Tibial nerve (tissue), 3 donors: ENCODE measurements around the gene RPS6KA3.

ENCODE experiments used
- POLR2A ChIP-seq, 2 donors: fragments of 450-650 bp; IDR thresholded peaks; one replicate each; pipeline ENCODE4 v1.6.1; 2017; ENCODE audit warnings: antibody characterized with exemption in 2 of 2, mild to moderate bottlenecking in 2 of 2, moderate library complexity in 2 of 2
- TF ChIP-seq, protein P1 (sequence below), 5 experiments: fragments of 200-600 bp in 3 of 5; fragments of 450-650 bp in 2 of 5; sonication (generic) in 3 of 5; IDR thresholded peaks; one replicate each; pipeline ENCODE4 v1.5.1; 2016 to 2019; ENCODE audit warnings: antibody characterized with exemption in 5 of 5, mild to moderate bottlenecking in 3 of 5, moderate library complexity in 2 of 5

DNA sequence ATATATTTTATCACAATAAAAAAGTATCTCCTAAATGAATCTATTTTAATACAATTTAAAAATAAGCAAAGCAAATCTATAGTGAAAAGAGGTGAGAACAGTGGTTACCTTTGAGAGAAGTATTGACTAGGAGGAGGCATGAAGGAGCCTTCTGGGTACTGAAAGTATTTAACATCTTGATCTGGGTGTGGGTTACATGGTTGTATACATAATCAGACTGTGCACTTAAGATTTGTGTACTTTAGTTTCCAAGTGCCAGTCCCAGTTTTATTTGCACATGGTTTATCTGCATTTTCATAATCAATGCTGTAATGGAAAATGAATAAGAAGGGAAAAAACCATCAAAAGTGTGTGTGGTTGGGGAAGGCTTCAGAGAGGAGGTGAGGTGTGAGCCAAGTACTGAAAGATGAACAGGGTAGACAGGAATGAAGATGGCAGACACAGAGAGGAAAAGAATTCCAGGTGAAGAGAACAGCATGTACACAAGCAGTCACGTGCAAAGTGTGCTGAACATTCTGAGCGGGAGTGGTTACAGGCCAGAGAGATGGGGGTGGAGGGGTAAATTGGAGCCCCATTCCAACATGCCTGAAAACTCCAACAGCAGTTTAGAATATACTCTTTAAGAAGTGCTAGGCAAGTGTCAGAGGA lies 164.7 kb downstream of the RPS6KA3 start:
- TF ChIP-seq, protein P1, sequence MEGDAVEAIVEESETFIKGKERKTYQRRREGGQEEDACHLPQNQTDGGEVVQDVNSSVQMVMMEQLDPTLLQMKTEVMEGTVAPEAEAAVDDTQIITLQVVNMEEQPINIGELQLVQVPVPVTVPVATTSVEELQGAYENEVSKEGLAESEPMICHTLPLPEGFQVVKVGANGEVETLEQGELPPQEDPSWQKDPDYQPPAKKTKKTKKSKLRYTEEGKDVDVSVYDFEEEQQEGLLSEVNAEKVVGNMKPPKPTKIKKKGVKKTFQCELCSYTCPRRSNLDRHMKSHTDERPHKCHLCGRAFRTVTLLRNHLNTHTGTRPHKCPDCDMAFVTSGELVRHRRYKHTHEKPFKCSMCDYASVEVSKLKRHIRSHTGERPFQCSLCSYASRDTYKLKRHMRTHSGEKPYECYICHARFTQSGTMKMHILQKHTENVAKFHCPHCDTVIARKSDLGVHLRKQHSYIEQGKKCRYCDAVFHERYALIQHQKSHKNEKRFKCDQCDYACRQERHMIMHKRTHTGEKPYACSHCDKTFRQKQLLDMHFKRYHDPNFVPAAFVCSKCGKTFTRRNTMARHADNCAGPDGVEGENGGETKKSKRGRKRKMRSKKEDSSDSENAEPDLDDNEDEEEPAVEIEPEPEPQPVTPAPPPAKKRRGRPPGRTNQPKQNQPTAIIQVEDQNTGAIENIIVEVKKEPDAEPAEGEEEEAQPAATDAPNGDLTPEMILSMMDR (IDR thresholded peaks at IDR 0.05), result no peak
- no peak for TF ChIP-seq POLR2A (IDR thresholded peaks at IDR 0.05)
